Measurements from ENCODE around the gene SHROOM3.

Gene SHROOM3

GRCh38 chr4:76729460-76729859 lies 294.4 kb downstream of the SHROOM3 start:
- DNase-seq (ENCODE audit: low spot score), result no peak
- no peak for TF ChIP-seq CTCF (IDR thresholded peaks at IDR 0.05; ENCODE audit: borderline replicate concordance, control extremely low read depth, extremely low read depth, insufficient read depth, missing control alignments)
- in situ Hi-C loops (cut with MboI; ENCODE audit: low sequenced_read_pairs, unreplicated experiment), result no loop called here

GRCh38 chr4:76729980-76730379 lies 295.0 kb downstream of the SHROOM3 start:
- in situ Hi-C loops (cut with MboI; ENCODE audit: low sequenced_read_pairs, unreplicated experiment), result no loop called here
- no peak for DNase-seq (ENCODE audit: low spot score)
- TF ChIP-seq CTCF (IDR thresholded peaks at IDR 0.05; ENCODE audit: borderline replicate concordance, control extremely low read depth, extremely low read depth, insufficient read depth, missing control alignments), result no peak

GRCh38 chr4:76732246-76732645 lies 297.2 kb downstream of the SHROOM3 start:
- TF ChIP-seq CTCF (IDR thresholded peaks at IDR 0.05; ENCODE audit: borderline replicate concordance, control extremely low read depth, extremely low read depth, insufficient read depth, missing control alignments), result no peak
- no peak for DNase-seq (ENCODE audit: low spot score)
- in situ Hi-C loops (cut with MboI; ENCODE audit: low sequenced_read_pairs, unreplicated experiment), result no loop called here

- in situ Hi-C loops (cut with MboI; ENCODE audit: low sequenced_read_pairs, unreplicated experiment), result no loop called here
- DNase-seq (ENCODE audit: low spot score), result no peak
- peak; percentile 46 for TF ChIP-seq CTCF (IDR thresholded peaks at IDR 0.05; ENCODE audit: borderline replicate concordance, control extremely low read depth, extremely low read depth, insufficient read depth, missing control alignments)
Observed at GRCh38 chr4:76733068-76733771, 298.2 kb downstream of the SHROOM3 start.

GRCh38 chr4:76736414-76736813 lies 301.4 kb downstream of the SHROOM3 start:
- TF ChIP-seq CTCF (IDR thresholded peaks at IDR 0.05; ENCODE audit: borderline replicate concordance, control extremely low read depth, extremely low read depth, insufficient read depth, missing control alignments), result no peak
- in situ Hi-C loops (cut with MboI; ENCODE audit: low sequenced_read_pairs, unreplicated experiment), result no loop called here
- DNase-seq (ENCODE audit: low spot score), result no peak

- DNase-seq (ENCODE audit: low spot score), result no peak
- no peak for TF ChIP-seq CTCF (IDR thresholded peaks at IDR 0.05; ENCODE audit: borderline replicate concordance, control extremely low read depth, extremely low read depth, insufficient read depth, missing control alignments)
- in situ Hi-C loops (cut with MboI; ENCODE audit: low sequenced_read_pairs, unreplicated experiment), result no loop called here
Observed at GRCh38 chr4:76737180-76737579, 302.2 kb downstream of the SHROOM3 start.

Data from GM13976 (cell line).